Lower leg skin (tissue), 4 donors: Measurements from ENCODE around the gene PLEKHB2. TPM values are rescaled to one million over a fixed set of nuclear protein-coding genes. Genes with fewer than 3 reads are reported as not detected.

Experiments
- DNase-seq, 2 donors: peaks; one replicate each; pipeline ENCODE4 v3.0.0-alpha.2; 2019; ENCODE audit warnings: low spot score in 2 of 2
- H3K4me3 ChIP-seq: fragments of 200-600 bp; sonication (generic); 2 replicates; pipeline ENCODE4 v1.5.1; 2017; ENCODE audit warnings: mild to moderate bottlenecking, low read depth; ENCODE audit not compliant: poor library complexity, severe bottlenecking
- CTCF ChIP-seq, 3 donors: fragments of 450-650 bp; IDR thresholded peaks; one replicate each; pipeline ENCODE4 v1.5.1; 2016; ENCODE audit warnings: antibody characterized with exemption in 3 of 3, mild to moderate bottlenecking in 3 of 3, moderate library complexity in 2 of 3
- POLR2A ChIP-seq, 2 donors: fragments of 450-650 bp; IDR thresholded peaks; one replicate each; pipeline ENCODE4 v1.6.1; 2016 to 2017; ENCODE audit warnings: antibody characterized with exemption in 2 of 2, mild to moderate bottlenecking in 1 of 2, moderate library complexity in 1 of 2
- WGBS, 2 donors: methylation state at CpG; one replicate each; pipeline ENCODE4 v1.1.5; 2018; 5-methylcytosine and 5-hydroxymethylcytosine counted together
- intact Hi-C: fragments of 100-400 bp; cut with DNase I; formaldehyde crosslinking; loops from one replicate; pipeline ENCODE4 v1.15.0; 2023; ENCODE audit warnings: low total_unique reads
- total RNA-seq, 4 donors: library from RNA; depleted of rRNA; stranded (reverse); fragments of >200 nt; gene quantifications; one replicate each; pipeline ENCODE4 v1.1.0, GENCODE V29; 2016

Gene PLEKHB2
- total RNA-seq, 4 donors from 2014 or later, result 39.8 to 58.3 (median 45.6) TPM

DNA sequence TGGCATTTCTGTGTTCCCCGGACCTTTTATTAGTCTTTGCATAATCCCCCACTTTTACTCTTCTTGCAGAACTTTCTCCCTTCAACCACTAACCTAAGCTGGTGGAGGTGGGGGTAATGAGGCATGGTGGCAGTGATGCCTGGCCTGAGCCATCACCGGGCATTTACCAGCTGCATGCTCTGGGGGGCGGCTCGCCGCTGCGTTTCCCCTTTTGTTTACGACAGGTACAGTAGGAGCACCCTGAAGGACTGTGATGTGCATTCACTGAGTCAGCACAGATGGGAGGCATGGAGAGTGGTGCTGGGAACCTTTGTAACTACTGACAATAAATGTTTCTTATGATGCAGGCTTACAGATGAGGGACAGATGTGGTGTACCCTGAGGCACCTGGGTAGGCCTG, 46.9 kb downstream of the PLEKHB2 start:
- DNase-seq, result no peak
- TF ChIP-seq POLR2A (IDR thresholded peaks at IDR 0.05), result no peak
- TF ChIP-seq CTCF (IDR thresholded peaks at IDR 0.05), result no peak
- no peak overlapping the region for H3K4me3 ChIP-seq
- WGBS, 2 donors, result 68 to 73% methylated on average over 7 of the region's 7 CpGs
- intact Hi-C loops, result no loop called here

DNA sequence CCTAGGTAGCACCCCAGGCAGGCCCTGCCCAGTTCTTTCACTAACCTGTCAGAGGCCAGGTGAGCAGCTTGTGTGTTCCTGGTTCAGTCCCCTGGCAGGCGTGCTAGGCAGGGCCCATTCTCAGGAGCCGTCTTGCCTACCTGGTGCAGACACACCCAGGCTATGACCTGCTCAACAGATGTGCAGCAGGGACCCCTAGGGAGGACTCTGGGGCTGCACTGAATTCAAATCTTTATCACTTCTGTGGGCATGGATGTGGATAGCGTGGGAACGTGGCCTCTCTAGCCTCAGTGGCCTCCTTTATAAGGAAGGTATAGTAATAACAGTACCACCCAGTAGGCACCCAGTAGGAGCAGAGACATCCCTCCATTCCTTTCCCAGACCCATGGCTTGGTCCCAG, 48.4 kb downstream of the PLEKHB2 start:
- TF ChIP-seq POLR2A (IDR thresholded peaks at IDR 0.05), result no peak
- no peak for TF ChIP-seq CTCF (IDR thresholded peaks at IDR 0.05)
- intact Hi-C loops, result no loop called here
- DNase-seq, result no peak
- WGBS, 2 donors, result 48 to 51% methylated on average over 4 of the region's 4 CpGs
- H3K4me3 ChIP-seq, result no peak overlapping the region

GRCh38 chr2:131154071-131154531, 49.0 kb downstream of the PLEKHB2 start:
- DNase-seq, result peak in 1 of 2 donors; percentile 85
- TF ChIP-seq CTCF (IDR thresholded peaks at IDR 0.05) (no peak), POLR2A (IDR thresholded peaks at IDR 0.05) (no peak)

GRCh38 chr2:131154647-131155046, 49.5 kb downstream of the PLEKHB2 start:
- intact Hi-C loops, result no loop called here
- DNase-seq, result no peak
- 79 to 88% methylated on average over 19 to 23 of the region's 23 CpGs for WGBS, 2 donors
- TF ChIP-seq CTCF (IDR thresholded peaks at IDR 0.05) (no peak), POLR2A (IDR thresholded peaks at IDR 0.05) (no peak)
- H3K4me3 ChIP-seq, result no peak overlapping the region

More at GRCh38 chr2:131154071-131154531, 49.0 kb downstream of the PLEKHB2 start:
- WGBS, 2 donors, result 35 to 36% methylated on average over 10 of the region's 10 CpGs
- intact Hi-C loops, result no loop called here
- no peak overlapping the region for H3K4me3 ChIP-seq

- intact Hi-C loops, result no loop called here
- DNase-seq, result no peak
- WGBS, 2 donors, result 91 to 94% methylated on average over 40 to 46 of the region's 46 CpGs
- TF ChIP-seq POLR2A (IDR thresholded peaks at IDR 0.05), result no peak
- no peak for TF ChIP-seq CTCF (IDR thresholded peaks at IDR 0.05)
- no peak overlapping the region for H3K4me3 ChIP-seq
These were observed 50.2 kb downstream of the PLEKHB2 start for GRCh38 chr2:131155208-131155855.
